Fibroblast of the aortic adventitia (primary cell): ENCODE measurements around the gene OR5B17. TPM values are rescaled to one million over a fixed set of nuclear protein-coding genes. Genes with fewer than 3 reads are reported as not detected.

Experiments
- total RNA-seq: library from RNA; depleted of rRNA; stranded (reverse); fragments of >200 nt; gene quantifications from 2 replicates; pipeline ENCODE4 v1.2.3, GENCODE V29; 2012; ENCODE audit warnings: low replicate concordance

Gene OR5B17
- total RNA-seq, 1 donor, result not detected

Other genes starting within 250 kb of the OR5B17 start
- gene OR9I1, start 233.5 kb downstream of the OR5B17 start, total RNA-seq, result 0.41 TPM in 1 of 2 replicates, not detected in the other
- gene OR9Q2, start 170.0 kb downstream of the OR5B17 start, total RNA-seq, result not detected in 2 replicates
- gene OR1S2, start 154.9 kb downstream of the OR5B17 start, total RNA-seq, result not detected in 2 replicates
- gene OR1S1, start 146.3 kb downstream of the OR5B17 start, total RNA-seq, result not detected in 2 replicates
- not detected in 2 replicates for gene OR10Q1, start 130.2 kb downstream of the OR5B17 start, total RNA-seq
- gene OR10W1, start 90.8 kb downstream of the OR5B17 start, total RNA-seq, result not detected in 2 replicates
- not detected in 2 replicates for gene OR5B3, start 47.8 kb upstream of the OR5B17 start, total RNA-seq
- 0.65 TPM in 1 of 2 replicates, not detected in the other for gene OR5B2, start 69.1 kb upstream of the OR5B17 start, total RNA-seq
- 0.74 TPM in 1 of 2 replicates, not detected in the other for gene OR5B12, start 83.2 kb upstream of the OR5B17 start, total RNA-seq
- gene OR5B21, start 149.0 kb upstream of the OR5B17 start, total RNA-seq, result not detected in 2 replicates
- 1.4 and 14.7 TPM in 2 replicates for gene LPXN, start 216.8 kb upstream of the OR5B17 start, total RNA-seq
- 43.7 and 73.4 TPM in 2 replicates for gene ZFP91, start 220.0 kb upstream of the OR5B17 start, total RNA-seq